Gastroesophageal sphincter (tissue), 3 donors: ENCODE measurements around the gene ABLIM2.
A peak's percentile ranks its signal among the peaks of the same experiment; 100 is the strongest.

Source experiments
- EP300 ChIP-seq: sonication (generic); formaldehyde crosslinking; IDR thresholded peaks from one replicate; pipeline ENCODE4 v1.6.1; 2017; ENCODE audit warnings: antibody characterized with exemption, mild to moderate bottlenecking
- POLR2A ChIP-seq, 2 donors: fragments of 450-650 bp; IDR thresholded peaks; one replicate each; pipeline ENCODE4 v1.6.1; 2017; ENCODE audit warnings: antibody characterized with exemption in 2 of 2, mild to moderate bottlenecking in 2 of 2, moderate library complexity in 1 of 2
- POLR2AphosphoS5 ChIP-seq: sonication (generic); formaldehyde crosslinking; IDR thresholded peaks from one replicate; pipeline ENCODE4 v1.6.1; 2017; ENCODE audit warnings: antibody characterized with exemption
- TF ChIP-seq, protein P1 (sequence below), 4 experiments: fragments of 200-600 bp in 2 of 4; fragments of 450-650 bp in 2 of 4; sonication (generic) in 1 of 4; IDR thresholded peaks; one replicate each; pipeline ENCODE4 v1.5.1; 2017 to 2019; ENCODE audit warnings: antibody characterized with exemption in 4 of 4, mild to moderate bottlenecking in 2 of 4, moderate library complexity in 2 of 4

DNA sequence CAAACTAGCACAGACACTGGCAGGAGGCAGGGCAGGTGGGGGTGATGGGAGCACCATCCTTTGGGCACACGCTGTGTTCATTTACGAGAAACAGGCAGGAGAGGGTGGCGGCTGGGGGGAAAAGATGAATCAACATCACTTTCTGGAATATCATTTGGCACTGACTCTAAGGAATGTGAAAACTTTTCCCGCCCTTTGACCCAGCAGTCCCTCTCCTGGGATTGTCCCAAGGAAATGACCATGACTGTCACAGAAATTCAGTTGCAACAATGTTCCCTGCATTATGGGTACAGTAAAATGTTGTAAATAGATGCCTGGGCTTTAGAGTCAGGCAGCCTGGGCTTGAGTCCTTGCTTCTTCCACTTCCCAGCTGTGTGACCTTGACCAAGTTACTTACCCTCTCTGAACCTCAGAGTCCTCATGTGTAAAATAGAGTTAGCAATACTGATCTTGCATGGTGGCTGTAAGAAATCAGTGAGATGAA, 58.6 kb downstream of the ABLIM2 start:
- TF ChIP-seq POLR2A (IDR thresholded peaks at IDR 0.05) (no peak), POLR2AphosphoS5 (peak; percentile 67), EP300 (no peak)
- TF ChIP-seq, protein P1, sequence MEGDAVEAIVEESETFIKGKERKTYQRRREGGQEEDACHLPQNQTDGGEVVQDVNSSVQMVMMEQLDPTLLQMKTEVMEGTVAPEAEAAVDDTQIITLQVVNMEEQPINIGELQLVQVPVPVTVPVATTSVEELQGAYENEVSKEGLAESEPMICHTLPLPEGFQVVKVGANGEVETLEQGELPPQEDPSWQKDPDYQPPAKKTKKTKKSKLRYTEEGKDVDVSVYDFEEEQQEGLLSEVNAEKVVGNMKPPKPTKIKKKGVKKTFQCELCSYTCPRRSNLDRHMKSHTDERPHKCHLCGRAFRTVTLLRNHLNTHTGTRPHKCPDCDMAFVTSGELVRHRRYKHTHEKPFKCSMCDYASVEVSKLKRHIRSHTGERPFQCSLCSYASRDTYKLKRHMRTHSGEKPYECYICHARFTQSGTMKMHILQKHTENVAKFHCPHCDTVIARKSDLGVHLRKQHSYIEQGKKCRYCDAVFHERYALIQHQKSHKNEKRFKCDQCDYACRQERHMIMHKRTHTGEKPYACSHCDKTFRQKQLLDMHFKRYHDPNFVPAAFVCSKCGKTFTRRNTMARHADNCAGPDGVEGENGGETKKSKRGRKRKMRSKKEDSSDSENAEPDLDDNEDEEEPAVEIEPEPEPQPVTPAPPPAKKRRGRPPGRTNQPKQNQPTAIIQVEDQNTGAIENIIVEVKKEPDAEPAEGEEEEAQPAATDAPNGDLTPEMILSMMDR (IDR thresholded peaks at IDR 0.05) = no peak
